NCI-H1092 (cell line): ENCODE data around the gene TIAM1.
A peak's percentile ranks its signal among the peaks of the same experiment; 100 is the strongest.

Experiments used
- DNase-seq: peaks from one replicate; lab custom pipeline; 2025; lab: John Stamatoyannopoulos, UW

TIAM1 gene

DNA sequence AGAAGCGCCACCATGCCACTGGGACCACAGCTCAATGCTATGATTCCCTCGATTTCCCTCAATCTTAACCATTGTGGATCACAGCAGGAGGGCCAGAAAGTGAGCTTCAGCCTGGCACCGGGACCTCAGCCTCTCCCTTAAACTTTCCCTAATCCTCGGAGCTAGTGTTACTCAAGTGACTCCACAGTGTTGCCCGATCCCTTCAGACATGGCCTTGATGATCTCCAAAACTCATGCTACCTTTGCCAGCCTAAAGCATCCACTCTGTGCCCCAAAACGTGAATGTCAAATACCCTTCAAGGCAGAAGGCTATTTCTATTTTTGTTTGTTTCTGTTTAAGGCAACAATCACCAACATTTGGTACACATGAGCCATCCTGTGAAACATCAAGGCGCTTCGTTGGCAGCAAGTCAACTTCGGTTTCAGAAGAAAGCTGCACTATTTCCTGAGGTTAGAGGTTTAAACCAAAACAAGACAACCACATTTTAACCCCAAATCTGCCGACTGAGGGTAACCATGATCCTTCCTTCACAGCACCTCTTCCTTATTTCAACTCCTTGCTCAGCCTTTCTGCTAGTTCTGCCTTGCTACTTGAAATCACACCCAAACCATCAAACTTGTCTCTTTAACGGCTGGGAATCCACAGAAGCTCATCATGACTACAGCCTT lies 211.4 kb downstream of the TIAM1 start:
- DNase-seq, result no peak

DNA sequence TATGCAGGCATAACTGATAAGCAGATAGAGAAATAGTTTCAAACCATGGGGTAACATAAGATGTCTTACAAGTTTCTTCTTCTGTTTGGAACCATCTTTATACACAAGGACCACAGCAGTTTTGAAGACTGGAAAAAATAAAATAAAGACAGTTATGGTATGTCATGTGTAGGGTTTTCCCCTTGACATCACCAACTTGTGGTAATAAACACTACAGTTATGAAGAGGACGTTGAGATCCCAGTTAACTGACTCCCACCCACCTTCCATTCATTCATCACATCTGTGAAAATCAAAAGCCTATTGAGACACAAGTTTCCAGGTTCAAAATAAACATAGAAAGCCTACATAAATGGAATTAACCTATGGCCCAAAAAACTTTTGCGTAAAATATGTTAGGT lies 213.2 kb downstream of the TIAM1 start:
- DNase-seq, result no peak

DNA sequence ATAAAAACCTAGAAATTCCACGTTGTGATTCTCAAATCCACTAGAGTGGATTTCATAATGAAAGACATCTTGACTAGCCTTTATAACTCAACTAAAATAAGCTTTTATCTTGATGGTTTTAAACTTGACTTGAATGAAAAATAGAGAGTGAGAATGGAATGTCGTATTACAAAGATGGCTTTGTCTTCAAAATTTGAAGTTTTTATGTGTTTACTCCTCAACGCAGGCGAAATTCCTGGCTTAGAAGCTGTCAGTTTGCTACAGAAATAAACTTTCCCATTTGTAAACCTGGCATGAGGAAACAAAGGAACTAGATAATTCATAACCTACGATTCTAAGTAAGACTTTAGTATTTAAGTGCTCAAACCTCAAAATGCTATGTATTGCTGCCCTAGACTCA lies 215.8 kb downstream of the TIAM1 start:
- no peak for DNase-seq

DNA sequence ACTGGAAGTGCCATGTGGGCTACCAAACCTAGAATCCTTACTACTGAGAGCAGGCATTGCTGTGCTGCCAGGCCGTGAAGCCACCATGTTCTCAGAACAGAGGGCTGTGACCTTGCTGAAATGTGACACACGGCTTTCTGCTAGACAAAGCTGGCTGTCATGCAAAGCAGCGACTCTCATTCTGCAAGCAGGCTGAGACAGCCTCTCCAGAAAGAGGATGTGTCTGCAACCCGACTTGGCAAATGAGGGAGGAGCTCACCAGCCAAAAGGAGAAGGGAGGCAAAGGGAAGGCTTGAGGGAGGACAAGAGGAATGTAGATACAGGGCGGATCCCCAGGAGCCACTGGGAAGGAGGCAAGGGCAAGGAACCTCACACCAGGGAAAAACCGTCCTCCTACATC lies 220.1 kb downstream of the TIAM1 start:
- no peak for DNase-seq

DNA sequence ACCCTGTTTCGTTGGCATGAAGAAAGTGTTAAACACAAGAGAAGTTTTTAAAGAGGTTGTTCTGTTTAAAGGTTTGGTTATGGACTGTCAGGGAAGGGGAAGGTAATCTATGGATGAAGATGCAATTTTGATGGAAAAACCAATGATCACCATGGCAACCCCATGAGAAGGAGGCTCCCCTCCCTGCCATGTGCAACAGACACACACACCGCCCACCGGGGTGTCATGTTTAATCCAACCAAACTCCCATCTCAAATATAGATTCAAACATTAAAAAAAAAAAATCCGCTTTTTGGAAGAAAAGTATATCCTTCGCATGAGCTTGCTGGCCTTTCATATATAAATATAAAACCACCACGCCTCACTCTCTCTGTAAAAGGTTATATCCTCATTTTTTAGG lies 224.9 kb downstream of the TIAM1 start:
- DNase-seq, result no peak

DNA sequence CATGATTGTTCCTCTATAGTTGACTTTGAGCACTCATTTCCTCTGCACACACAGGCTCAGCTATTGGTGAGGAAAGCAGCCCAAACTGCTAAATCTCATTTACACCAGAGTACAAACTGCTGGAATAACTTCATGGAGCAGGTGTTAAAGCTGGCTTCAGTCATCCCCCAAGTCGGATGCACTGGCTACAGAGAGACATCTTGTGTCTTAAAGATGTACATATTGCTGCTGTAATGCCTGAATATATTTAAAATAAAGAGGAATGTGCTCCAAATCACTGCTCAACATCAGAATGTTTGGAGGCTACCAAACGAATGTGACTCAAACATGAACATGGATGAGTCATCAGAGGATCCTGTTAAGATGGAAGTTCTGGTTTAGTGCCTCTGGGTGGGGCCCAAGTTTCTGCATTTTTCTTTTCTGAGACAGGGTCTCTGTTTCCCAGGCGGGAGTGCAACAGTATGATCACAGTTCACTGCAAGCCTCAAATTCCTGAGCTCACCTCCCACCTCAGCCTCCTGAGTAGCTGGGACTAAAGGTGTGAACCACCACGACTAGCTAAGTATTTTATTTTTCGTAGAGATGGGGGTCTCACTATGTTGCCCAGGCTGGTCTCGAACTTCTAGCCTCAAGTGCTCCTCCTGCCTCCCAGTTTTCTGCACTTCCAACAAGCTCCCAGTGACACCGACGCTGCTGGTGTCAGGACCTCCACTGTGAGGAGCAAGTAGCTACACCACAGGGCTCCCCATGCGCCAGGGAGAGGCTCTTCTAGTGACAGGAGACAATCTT lies 226.7 kb downstream of the TIAM1 start:
- DNase-seq, result no peak

DNA sequence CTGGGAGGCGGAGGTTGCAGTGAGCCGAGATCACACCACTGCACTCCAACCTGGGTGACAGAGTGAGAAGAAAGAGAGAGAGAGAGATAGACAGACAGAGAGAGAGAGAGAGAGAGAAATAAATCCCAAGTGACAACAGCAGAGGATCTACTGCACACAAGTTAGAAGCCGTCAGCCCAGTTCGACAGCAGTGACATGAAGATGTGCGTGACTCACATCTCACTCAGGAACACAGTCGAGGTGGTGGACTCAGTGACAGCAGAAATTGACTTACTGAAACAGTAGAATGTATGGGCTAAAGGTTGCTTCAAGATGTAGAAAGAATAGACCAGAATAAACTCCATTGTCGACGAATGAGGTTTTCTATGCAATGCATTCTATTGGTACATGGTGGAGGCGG lies 228.8 kb downstream of the TIAM1 start:
- no peak for DNase-seq

DNA sequence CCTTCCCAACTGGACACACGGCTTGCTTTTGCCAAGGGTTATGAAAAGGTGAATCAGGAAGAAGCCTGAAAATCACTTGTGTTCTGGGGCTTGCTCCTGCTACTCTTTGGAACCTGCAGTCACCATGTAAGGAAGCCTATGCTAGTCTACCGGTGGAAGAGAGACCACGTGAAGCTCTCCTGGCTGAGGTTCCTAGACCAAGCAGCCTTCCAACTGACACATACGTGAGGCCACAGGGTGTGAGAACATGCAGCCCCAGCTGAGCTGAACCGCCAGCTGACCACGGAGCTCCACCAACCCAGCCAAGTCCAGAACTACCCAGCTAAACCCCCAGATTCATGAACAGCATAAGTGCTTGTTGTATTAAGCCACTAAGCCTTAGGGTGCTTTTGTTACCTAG lies 233.0 kb downstream of the TIAM1 start:
- DNase-seq, result no peak

DNA sequence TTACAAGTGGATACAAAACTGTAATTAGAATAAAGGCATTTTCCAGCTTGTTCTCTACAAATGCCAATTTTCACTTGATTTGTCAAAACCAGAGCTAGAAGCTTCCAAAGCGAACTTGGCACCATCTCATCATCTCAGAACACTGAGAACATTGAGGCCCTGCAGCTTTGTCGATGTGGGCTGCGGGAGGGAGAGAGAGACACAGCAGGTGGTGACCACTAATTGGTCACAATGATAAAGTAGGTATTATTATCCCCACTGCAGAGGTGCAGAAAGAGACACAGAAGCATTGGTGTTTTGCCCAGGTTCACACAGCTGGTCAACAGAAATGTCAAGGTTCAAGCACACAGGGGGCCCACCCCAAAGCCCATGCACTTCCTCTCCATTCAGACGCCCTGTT lies 233.6 kb downstream of the TIAM1 start:
- DNase-seq, result no peak

DNA sequence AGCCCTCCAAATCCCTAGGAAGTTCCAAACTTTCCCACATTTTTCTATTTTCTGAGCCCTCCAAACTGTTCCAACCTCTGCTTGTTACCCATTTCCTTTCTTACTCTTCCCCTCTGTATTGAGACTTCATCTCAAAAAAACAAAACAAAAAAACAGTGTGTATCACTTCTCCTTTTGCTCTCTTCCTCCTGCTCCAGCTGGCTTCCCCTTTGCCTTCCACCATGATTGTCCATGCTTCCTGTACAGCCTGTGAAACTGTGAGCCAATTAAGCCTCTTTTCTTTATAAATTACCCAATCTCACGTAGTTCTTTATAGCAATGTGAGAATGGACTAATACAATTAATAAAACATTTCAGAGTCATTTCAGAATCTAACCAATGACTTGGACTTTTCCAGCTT lies 236.2 kb downstream of the TIAM1 start:
- no peak for DNase-seq

DNA sequence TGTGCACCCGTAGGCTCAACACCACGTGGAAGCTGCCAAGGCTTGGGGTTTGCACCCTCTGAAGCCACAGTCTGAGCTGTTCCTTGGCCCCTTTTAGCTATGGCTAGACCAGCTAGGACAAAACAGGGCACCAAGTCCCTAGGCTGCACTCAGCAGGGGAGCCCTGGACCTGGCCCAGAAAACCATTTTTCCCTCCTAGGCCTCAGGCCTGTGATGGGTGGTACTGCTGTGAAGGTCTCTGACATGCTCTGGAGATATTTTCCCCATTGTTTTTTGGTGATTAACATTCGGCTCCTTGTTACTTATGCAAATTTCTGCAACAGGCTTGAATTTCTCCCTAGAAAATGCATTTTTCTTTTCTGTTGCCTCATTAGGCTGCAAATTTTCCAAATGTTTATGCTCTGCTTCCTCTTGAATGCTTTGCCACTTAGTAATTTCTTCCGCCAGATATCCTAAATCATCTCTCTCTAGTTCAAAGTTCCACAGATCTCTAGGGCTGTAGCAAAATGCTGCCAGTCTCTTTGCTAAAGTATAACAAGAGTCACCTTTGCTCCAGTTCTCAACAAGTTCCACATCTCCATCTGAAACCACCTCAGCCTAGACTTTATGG lies 236.8 kb downstream of the TIAM1 start:
- DNase-seq, result no peak

DNA sequence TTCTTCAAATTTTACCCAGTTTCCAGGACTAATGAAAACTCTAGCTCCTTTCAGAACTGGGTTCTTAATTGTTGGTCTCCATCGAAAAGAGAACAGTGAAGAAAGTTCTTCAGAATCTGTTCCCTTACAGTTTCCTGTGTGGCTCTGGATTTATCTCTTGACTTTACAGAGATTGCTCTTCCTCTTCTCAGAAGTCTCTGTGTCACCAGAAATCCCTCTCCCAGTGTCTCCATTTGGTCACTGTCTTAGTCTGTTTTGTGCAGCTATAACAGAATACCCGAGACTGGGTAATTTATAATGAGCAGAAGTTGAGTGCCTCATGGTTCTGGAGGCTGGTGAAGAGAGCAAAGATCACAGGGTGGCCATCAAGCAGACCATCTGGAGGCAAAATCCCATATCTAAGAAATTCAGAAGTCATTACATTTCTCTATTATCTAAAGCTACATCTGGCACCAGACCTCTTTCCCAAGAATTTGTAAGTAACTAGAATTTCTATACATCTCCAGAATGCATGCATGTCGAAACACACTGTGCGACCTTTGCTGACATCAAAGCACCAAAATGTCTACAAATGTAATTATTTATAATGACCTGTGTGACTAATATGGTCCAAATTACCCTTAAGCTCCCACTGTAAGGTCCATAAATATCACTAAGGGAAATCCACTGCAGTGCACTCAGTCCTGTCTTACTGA lies 240.3 kb downstream of the TIAM1 start:
- DNase-seq, result no peak

DNA sequence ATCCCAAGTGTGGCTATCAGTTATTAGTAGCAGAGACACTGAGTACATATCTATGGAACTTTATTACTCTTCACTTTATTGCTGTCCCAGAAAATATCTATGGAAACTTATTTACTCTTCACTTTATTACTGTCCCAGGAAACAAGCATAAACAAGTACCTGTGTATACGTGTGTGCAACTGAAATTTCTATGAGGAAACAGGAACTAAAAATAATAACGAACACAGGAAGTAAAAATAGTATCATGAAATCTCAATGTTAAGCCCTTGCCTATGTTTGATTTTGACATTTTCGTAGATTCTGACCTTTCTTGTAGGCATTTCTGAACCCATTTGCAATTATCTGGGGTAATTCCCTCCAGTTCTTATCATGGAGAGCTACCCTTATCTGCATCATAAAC lies 240.9 kb downstream of the TIAM1 start:
- DNase-seq, result no peak

DNA sequence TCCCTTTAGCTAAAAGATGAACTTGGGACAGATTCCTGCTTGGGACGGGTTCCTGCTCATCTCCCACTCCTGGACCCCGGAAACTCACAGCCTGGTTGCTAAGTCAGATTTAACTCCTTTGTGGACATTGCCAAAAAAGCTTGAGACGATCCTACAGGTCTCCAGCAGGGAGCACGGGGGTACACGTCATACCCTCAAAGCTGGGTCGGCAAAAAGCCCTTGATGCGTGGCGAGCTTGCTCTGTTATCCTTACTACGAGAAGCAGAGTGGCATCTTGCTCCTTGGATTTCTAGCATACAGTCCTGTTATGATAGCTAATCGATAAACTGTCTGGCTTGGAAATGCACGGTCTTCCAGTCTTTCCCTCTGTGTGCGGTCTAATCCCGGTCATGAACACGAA lies 244.9 kb downstream of the TIAM1 start:
- no peak for DNase-seq

DNA sequence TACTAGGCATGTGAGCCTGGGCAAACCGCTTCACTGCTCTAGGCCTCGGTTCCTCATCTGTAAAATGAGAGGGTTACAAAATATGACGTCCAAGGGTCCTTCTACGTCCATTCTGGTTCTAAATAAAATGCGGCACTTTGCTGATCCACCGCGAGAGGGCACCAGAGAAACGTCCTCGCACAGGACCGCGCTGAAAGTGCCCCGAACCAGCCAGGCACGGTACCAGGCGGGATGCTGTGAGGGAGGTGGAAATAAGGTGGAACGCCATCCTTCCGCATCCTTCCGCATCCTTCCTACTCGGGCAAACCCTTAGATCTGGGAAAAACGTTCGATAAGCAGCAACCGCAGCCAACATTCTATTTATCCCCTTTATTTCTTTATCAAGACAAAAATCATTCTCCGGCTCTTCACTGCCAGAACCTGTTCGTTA lies 245.5 kb downstream of the TIAM1 start:
- peak; percentile 54 for DNase-seq

DNA sequence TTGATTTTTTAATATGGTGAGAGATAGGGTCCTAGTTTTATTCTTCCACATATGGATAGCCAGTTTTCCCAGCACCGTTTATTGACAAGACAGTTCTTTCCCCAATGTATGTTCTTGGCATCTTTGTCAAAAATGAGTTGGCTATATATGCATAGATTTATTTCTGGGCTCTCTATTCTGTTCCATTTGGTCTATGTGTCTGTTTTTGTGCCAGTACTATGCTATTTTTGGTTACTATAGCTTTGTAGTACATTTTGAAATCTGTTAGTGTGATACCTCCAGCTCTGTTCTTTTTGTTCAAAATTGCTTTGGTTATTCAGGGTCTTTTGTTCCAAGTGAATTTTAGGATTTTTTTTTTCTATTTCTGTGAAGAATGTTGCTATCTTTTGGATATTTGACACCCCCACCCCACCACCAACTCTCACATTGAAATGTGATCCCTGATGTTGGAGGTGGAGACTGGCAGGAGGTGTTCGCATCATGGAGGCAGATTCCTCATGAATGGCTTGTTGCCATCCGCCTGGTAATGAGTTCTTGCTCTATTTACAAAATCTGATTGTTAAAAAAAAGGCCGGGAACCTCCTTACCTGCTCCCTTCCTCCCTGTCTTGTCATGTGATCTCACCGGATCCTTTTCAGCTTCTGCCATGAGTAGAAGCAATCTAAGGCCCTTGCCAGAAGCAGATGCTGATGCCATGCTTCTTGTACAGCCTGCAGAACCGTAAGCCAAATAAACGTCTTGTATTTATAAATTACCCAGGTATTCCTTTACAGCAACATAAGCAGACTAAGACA lies 251.0 kb downstream of the TIAM1 start:
- no peak for DNase-seq

DNA sequence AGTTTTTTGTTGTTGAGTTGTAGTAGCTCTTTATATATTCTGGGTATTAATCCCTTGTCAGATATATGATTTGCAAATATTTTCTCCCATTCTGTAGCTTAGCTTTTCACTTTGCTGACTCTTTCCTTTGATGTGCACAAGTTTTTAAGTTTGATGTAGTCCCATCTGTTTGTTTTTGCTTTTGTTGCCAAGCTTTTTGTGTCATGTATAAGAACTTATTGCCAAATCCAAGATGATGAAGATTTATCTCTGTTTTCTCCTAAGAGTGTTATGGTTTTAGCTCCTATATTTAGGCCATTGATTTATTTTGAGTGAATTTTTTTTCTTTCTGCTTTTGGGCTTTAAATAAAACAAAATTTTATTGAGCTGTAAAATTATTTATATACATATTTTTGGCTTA lies 253.7 kb downstream of the TIAM1 start:
- no peak for DNase-seq

DNA sequence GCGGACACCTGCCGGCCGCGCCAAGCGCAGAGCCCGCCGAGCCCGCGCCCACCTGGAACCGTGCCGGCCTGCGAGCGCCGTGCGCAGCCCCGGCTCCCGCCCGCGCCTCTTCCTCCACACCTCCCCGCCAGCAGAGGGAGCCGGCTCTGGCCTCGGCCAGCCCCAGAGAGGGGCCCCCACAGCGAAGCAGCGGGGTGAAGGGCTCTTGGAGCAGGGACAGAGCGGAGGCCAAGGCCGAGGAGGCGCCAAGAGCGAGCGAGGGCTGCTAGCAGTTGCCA lies 255.6 kb downstream of the TIAM1 start:
- DNase-seq, result no peak

DNA sequence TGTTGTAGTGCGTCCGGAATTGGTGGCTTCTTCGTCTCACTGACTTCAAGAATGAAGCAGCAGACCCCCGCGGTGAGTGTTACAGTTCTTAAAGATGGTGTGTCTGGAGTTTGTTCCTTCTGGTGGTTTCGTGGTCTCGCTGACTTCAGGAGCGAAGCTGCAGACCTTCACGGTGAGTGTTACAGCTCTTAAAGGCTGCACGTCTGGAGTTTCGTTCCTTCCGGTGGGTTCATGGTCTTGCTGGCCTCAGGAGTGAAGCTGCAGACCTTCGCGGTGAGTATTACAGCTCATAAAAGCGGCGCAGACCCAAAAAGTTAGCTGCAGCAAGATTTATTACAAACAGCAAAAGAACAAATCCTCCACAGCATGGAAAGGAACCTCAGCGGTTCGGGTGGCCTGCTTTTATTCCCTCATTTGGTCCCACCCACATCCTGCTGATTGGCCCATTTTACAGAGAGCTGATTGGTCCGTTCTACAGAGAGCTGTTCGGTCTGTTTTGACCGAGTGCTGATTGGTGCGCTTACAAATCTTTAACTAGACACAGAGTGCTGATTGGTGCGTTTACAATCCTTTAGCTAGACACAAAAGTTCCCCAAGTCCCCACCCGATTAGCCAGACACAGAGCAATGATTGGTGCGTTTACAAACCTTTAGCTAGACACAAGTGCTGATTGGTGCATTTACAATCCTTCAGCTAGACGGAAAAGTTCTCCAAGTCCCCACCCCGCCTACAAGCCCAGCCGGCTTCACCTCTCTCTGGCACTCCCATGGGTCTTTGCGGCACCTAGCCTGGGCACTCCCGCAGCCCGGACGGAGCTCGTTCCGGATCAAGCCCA lies 256.2 kb downstream of the TIAM1 start:
- DNase-seq, result no peak

DNA sequence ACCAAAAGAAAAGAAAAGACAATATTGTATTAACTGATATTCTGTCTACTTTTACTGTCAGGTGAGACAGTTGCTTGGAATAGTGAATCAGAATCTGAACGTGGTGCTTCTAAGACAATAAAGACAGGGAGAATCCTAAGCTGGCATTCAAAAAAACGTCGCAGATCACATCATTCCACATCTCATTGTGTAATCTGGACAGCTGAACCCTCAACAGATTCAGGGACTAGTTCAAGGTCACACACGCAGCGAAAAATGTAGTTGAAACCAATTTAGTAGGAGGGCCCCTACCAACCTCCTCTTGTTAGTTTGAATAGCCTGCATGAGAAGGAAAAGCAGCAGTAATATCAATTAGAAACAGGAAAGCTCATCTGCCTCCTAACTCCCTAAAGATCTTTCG lies 259.4 kb downstream of the TIAM1 start:
- DNase-seq, result no peak

DNA sequence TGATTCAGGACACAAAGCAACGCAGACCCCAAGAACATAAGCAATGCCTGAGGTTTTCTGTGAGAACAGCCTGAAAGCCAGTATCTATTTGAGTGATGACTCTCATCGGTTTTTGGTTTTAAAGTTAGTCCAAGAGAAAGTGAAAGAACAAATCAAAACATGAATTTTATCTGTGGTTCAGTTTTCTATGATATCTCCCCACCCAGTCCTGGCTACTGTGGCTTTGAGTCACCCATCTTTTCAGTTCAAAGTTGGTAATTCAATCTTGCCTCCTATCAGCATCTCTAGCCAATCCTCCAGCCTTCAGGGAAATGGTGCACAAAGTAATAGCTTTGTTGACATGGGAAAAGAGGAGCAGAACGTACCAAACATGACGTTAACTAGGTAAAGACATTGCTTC lies 265.3 kb downstream of the TIAM1 start:
- no peak for DNase-seq
